NCI-H1417 treated with DMSO at 0.1 percent for 48 hours (cell line): ENCODE results near the gene CNTLN.
"Not testable (repeated sequence)": the region's sequence is repeated elsewhere in the genome, so short reads cannot be mapped to it uniquely, and the experiment has no call there.

Experiments used
- DNase-seq: peaks from one replicate; lab custom pipeline; 2025; lab: John Stamatoyannopoulos, UW

CNTLN gene

DNA sequence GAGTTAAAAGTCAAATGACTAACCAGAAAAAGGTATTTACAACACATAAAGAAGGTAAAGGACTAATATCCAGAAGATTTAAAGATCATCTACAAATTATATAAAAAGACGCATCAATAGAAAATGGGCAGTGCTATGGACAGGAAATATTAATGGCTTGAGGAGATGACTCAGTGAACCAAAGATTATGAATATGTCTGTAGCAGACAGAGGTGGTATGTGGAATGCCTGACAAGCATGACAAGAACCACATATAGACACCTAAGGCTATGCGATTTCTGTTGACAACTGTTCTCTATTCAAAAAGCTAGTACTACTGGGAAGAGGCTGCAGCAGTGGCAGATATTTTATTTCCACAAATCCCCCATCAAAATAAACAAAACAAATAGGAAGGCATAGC is 267.0 kb downstream of the CNTLN start:
- DNase-seq, result no peak

DNA sequence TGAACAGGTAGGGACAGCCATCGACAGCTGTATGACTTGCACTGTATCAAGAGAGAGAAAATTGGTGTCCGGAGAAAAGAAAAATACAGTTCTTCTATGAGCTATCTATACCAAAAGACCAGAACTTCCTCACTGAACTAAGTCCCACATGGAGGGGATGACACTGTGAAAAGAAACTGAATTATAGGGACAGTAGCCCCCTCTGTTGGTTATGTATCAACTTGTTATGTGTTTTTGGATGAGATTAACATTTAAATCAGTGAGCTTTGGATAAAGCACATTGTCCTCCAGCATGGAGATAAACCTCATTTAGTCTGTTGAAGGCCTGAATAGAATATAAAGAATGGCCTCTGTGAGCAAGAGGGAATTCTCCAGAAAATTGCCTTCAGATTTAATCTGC is 267.5 kb downstream of the CNTLN start:
- no peak for DNase-seq

DNA sequence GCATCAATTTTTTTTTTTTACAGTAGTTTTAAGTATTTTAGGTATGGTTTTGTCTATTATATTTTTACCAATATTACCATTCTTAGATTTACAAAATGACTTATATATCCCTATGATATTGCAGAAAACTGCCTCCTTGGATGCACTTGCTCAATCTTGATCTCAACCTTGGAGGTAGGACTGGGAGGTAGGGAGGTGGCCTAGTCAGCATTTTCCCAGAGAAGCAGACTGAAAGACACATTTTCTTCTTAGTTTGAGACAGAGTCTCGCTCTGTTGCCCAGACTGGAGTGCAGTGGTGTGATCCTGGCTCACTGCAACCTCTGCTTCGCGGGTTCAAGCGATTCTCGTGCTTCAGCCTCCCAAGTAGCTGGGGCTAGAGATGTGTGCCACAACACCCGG is 268.7 kb downstream of the CNTLN start:
- DNase-seq, result no peak

DNA sequence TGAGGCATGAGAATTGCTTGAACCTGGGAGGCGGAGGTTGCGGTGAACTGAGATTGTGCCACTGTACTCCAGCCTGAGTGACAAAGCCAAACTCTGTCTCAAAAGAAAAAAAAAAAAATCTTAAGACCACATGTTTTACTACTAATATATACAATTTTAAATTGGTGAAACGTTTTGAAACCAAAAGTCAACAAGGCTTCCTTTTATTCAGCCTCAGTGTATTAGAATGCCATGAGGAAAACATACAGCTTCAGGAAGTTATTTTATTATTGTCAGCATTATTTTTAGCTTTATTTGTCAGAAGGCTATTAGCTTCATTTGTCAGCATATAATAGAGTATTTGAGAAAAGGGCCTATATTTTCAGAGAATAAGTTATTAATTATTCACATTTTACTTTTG is 280.1 kb downstream of the CNTLN start:
- DNase-seq, result no peak

DNA sequence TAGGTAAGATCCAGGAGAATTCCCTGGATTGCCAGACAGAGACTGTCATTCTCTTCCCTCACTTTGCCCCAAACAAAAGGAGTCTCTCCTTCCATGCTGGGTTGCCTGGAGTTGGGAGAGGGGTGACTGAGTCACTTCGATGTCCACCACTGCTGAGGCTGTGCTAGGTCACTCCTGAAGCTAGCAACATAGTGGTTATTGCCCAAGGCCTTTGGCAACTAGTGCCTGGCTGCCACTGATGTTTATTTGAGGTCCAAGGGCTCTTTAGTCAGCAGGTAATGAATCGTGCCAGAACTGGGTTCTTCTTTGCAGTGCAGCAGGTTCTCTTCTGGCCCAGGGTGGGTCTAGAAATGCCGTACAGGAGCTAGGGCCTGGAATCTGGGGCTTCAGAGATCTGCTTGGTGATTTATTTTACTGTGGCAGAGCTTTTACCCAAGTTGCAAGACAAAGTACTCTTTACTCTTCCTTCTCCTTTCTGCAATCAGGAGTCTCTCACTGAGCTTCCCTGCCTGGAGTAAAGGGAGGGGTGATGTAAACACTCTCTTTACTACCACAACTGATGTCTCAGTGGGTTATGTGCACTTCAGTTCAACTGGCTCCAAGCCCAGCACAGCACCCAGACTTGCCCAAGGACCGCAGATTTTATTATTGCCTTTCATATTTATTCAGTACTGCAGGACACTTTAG is 288.3 kb downstream of the CNTLN start:
- no peak for DNase-seq

DNA sequence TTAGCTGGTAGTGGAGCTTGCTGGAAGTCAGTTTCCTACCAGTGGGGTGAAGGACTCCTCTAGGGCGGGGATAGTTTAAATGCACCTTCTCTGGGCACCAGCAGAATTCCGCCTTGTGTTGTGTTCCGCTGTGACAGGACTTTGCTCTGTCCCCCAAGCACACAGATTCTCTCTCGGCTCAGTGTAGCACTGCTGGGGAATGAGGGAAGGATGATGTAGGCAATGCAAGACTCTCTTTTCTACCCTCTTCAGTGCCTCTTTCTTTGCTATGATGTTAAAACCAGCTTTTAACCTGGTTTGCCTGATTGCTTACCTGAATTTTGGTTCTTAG is 288.8 kb downstream of the CNTLN start:
- DNase-seq, result no peak

DNA sequence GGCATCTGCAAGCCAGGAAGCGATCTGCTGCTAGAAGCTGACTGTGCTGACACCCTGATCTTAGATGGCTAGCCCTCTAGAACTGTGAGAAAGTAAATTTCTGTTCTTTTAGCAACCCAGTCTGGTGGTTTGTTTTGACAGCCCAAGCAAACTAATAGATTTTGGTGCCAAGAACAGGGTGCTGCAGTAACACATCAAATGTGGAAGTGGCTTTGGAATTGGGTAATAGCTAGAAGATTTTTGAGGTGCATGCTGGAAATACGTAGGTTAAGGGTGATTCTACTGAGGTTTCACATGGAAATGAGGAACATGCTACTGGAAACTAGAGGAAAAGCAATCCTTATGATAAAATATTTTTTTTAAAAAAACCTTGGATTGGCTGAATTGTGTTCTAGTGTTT is 290.5 kb downstream of the CNTLN start:
- no peak for DNase-seq

DNA sequence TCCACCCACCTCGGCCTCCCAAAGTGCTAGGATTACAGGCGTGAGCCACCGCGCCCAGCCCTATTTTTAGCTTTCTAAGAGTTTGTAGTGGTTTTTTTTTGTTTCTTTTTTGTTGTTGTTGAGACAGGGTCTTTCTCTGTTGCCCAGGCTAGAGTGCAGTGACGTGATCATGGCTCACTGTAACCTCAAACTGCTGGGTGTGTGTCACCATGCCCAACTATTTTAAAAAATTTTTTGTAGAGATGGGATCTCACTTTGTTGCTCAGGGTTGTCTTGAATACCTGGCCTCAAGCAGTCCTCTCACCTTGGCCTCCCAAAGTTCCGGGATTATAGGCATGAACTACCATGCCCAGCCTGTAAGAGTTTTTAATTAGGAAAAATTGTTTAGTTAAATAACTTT is 298.7 kb downstream of the CNTLN start:
- DNase-seq, result no peak

DNA sequence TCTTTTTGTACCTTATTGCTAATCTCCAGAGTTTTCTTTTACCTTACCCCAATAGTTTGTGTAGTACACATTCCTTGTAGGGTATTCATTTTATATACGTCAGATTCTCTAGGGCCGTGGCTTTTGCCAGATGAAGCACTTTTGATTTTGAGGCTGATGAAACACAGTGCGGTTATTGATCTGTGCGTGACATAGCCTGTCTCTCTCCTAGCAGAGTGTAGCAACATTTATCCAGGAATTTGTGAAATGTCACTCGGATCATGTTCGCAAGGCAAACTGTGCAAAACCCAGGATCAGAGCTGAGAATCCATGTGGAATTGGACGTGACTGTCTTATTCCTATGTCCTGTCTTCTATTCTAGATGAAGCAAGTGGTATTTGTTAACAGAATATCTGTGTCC is 302.0 kb downstream of the CNTLN start:
- DNase-seq, result no peak

DNA sequence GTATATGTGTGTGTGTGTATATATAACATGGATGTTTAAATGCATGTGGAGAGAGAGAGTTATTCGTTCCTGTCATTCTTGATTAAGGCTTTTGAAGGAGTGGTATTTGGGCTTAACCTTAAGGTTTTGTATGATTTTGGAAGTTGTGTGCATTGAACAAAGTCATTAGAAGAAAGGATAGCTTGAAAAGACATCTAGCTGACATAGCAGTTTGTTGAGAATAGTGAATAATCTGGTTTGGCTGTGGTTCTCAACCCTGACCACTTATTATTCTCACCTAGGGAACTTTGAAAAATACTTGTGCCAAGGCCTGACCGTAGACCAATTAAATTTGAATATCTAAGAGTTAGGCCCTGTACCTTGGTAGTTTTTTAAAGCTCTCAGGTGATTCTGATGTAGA is 303.0 kb downstream of the CNTLN start:
- DNase-seq, result no peak

DNA sequence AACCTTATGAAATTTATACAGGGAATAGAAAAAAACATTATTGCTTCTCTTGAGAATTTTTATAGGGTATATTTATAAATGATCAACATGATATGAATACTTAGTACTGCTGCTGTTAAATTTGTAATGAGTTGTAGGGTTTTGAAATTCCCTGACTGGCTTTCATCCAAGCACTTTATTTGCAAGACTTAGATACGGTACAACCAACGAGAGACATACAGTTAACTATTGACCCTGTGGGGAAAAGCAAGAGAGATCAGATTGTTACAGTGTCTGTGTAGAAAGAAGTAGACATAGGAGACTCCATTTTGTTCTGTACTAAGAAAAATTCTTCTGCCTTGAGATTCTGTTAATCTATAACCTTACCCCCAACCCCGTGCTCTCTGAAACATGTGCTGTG is 310.3 kb downstream of the CNTLN start:
- not testable (repeated sequence) for DNase-seq

DNA sequence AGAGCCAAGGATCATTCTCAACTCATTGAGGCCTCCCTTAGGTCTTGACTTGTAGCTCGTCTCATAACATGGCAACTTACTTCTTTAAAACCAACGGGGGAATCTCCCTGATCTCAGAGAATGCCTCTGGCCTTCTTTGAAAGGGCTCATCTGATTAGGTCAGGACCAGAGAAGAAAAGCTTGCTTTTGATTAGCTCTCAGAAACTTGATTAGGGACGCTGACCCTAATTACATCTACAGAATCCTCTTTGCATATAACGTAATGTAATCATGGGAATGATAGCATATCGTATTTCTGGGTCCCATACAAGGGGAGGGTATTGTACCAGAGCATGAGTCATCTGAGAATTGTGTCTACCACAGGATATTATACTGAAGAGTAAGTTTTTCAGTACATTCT is 318.9 kb downstream of the CNTLN start:
- no peak for DNase-seq

DNA sequence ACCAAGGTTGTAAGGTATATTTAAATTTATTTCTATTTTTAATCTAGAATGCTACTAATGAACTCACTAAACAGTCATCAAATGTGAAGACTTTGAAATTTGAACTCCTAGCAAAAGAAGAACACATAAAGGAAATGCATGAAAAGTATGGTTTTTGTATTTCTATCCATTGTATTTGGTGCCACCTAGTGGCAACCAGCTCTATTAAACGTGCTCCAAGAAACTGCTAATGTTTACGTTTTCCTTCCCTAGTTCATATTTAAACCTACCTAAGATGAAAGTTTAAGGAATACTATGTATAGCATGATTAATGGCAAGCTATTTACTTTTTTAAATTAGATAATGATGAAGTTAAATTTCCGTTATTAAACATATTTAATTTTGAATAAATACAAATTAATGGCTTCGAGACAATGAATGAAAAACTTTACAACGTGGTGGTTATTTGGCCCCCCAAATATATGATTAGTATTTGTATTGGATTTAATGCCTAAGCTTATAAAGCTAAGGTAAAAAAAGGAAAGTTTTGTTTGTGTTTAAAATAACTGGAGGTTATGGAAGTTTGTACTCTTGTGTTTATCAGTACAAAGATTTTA is 328.1 kb downstream of the CNTLN start:
- peak; percentile 15 for DNase-seq

DNA sequence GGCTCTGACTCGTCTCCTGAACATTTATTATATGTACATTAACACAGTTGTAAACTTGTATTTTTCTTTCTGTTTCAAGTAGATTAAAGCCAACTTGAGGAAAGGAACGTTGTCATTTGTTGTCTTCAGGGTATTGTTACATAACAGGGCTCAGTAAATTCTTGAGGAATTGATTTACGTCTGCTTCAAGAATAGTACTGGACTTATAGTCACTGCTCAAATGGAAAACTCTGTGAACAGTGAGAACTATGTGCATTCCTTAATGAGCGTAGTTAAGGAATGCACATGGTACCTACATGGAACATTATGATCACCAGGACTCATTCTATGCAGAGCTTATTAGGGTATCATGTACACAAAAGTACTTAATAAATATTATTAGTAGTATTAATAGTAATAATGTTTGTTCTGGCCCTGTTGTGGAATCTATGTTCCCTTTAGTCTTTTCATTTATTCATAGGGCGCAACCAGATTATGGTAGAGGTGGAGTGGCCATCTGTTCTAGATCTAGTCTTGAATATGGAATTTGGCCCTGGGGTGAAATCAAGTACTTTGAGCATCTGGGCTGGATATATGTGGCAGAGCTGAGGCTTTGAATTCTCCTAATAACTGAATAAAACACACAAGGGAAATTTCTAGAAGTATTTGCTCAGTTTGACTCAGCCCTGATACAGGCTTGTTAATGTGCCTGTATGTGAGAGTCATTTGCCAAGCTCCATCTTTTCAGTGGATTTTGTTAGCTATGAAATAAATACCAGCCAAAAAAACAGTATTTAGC is 335.4 kb downstream of the CNTLN start:
- no peak for DNase-seq

DNA sequence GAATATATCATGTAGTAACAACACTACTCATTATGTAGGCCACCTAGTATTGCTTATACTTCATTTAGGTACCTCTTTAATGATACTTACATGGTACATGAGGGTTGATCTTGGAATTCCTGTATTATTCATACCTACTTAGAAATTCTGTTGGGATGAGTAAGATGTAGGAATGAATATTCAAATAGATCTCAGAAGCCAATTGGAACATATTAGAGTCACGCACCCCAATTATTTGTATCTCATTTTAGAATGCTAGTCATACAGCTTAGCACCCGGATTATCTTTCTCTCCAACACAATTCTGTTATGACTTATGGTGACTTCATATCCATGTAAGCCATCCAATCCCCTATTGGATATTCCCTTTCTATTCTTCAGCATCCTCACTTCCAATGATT is 337.3 kb downstream of the CNTLN start:
- DNase-seq, result no peak

DNA sequence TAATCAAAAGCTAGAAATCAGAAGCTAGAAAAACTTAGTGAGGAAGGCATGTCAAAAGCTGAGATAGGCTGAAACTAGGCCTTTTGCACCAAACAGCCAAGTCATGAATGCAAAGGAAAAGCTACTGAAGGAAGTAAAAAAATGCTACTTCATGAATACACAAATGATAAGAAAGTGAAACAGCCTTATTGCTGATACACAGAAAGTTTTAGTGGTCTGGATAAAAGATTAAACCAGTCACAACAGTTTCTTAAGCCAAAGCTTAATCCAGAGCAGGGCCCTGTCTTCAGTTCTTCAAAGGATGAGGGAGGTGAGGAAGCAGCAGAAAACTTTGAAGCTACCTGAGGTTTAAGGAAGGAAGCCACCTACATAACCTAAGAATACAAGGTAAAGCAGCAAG is 341.6 kb downstream of the CNTLN start:
- DNase-seq, result no peak

DNA sequence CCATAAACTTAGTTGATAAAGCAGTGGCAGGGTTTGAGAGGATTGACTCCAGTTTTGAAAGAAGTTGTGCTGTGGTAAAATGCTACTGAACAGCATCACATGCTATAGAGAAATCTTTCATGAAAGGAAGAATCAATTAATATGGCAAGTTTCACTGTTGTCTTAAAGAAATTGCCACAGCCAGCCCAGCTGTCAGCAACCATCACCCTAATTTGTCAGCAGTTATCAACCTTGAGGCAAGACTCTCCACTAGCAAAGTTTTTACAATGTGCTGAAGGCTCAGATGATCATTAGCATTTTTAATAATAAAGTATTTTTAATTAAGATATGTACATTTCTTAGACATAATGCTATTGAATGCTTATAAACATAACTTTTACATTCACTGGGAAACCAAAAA is 343.0 kb downstream of the CNTLN start:
- DNase-seq, result no peak

DNA sequence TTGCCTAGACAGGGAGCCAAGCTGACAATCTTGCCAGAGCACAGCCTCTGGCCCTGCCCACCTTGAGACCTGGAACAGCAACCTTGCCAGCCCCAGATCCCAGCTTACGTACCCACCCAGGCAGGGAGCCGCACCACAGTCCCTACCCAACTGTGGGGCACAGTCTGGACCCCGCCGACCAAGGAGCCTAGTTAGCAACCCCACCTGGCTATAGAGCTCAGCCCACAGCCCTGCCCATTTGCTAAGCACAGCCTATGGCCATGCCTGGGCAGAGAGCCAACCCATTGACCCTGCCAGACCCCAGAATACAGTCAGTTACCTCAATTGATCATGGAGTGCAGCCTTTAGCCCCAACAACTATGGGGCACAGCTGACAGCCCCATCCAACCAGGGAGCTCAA is 346.1 kb downstream of the CNTLN start:
- DNase-seq, result no peak

DNA sequence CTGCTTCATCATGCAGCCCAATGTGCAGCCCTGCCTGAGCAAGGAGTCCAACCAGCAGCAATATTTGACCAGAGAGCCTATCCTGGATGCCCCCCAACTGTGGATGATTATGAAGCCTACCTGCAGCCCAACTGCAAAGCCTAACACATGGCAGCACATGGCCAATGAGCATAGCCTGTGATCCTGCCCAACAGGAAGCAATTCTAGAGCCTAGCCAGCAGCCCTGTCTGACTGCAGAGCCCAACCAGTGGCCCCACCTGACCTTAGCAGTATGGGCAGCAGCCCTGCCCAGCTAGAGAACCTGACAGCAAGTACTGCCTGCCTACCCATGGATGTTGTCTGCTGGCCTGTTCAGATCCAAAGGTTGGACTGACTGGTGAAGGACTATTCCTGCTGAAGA is 346.7 kb downstream of the CNTLN start:
- DNase-seq, result no peak

DNA sequence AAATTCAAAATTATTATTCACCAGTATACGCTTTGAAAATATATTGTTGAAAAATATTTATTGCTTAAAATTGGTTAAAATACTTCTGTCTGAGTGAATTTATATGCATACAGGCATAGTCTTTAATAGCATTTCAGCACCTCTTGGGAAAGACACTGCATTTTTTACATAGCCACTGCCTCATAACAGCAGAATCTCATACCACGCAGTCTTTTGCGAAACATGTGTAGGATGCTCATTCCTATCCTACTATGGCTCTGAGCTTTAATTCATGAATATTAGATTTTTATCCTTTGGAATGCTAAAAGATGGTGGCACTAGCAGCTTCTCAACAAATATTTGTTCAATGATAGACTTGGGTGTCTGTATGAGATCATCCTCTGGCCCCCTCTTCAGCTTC is 350.1 kb downstream of the CNTLN start:
- no peak for DNase-seq

DNA sequence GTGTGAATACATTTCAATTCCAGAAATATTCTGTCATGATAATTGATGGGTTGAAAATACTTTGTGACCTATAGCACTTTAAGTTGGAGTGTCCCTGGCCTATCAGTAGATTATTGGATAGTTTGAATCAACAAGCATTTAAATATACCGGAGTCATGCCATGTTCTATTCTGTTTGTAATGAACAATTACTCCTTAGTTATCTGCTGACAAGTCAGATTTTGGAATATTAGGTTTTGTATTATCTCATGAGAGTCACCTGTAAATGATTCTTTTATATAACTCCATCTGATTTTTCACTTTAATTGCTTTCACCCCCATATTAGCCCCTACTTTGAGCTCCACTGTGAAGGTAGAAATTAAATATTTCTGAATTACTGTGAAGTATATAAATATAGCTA is 351.6 kb downstream of the CNTLN start:
- DNase-seq, result no peak

DNA sequence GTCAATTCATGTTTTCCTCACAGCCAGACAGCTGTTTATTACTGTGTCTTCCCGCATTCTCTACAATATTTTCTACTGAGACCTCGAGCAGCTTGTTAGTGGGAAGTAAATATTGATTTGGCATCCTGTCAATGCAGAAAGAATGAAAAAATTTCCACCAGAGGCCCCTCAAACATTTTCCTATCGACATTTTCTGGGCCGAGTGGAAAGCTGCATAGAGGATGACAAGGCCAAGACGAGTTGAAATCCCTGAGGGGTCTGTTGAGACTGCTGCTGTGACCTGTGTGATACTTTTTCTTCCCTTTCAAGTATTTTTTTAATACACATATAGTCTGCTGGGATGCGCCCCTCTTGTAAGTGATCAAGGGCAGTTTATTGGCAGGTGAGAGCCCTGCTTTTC is 352.6 kb downstream of the CNTLN start:
- no peak for DNase-seq

DNA sequence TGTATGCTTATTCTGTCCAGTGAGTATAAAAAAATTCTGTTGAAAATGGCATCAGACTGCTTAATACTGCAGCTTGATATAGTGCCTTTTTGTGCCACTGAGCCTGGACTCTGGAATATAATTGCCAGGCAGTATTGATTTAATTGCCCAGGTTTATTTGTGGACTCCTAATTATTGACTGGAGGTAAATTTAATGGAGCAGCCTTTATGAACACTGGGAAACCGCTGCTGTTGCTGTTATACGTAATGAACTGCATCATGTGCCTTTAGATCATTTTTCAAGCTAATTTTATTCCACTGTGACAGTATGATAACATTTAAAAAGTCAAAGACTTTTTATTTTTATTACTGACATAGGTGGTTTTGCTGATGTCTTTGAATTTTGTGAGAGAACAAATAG is 353.8 kb downstream of the CNTLN start:
- peak; percentile 17 for DNase-seq

DNA sequence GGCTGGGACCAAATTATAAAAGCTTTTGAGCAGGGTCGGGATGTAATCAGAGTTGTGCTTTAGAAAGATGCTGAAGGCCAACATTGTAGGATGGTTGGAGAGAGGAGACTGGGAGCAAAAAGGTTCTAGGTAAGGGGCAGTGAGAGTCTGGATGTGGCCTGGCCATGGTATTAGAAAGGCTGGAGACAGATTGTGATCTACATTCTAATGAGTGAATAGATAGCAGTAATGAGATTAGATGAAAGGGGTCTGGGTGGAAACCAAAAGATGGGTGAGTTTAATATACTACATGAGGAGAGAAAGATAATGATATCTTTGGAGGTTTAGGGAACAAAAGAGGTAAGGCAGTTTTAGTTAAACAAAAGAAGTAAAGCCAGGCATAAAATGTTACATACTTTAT is 355.3 kb downstream of the CNTLN start:
- DNase-seq, result no peak
